Ishikawa (cell line): Measurements from ENCODE around the gene PZP.

ENCODE experiments used
- CEBPB ChIP-seq: IDR thresholded peaks from 2 replicates; pipeline ENCODE4 v1.6.1; 2012
- CREB1 ChIP-seq: IDR thresholded peaks from 2 replicates; pipeline ENCODE4 v1.6.1; 2012; ENCODE audit warnings: low read depth
- EGR1 ChIP-seq: IDR thresholded peaks from 2 replicates; pipeline ENCODE4 v1.6.1; 2012
- EP300 ChIP-seq: IDR thresholded peaks from 2 replicates; pipeline ENCODE4 v1.6.1; 2012; ENCODE audit warnings: borderline replicate concordance
- FOXM1 ChIP-seq: IDR thresholded peaks from 2 replicates; pipeline ENCODE4 v1.6.1; 2012; ENCODE audit warnings: low read depth, borderline replicate concordance
- MAX ChIP-seq: IDR thresholded peaks from 2 replicates; pipeline ENCODE4 v1.6.1; 2012
- NFIC ChIP-seq: IDR thresholded peaks from 2 replicates; pipeline ENCODE4 v1.6.1; 2012
- RAD21 ChIP-seq: IDR thresholded peaks from 2 replicates; pipeline ENCODE4 v1.6.1; 2012; ENCODE audit warnings: low read depth
- REST ChIP-seq: IDR thresholded peaks from 2 replicates; pipeline ENCODE4 v1.6.1; 2012; ENCODE audit warnings: low read depth, mild to moderate bottlenecking
- TAF1 ChIP-seq: IDR thresholded peaks from 2 replicates; pipeline ENCODE4 v1.6.1; 2012; ENCODE audit warnings: low read depth, mild to moderate bottlenecking
- TCF12 ChIP-seq: IDR thresholded peaks from 2 replicates; pipeline ENCODE4 v1.6.1; 2012; ENCODE audit warnings: low read depth
- TEAD4 ChIP-seq: IDR thresholded peaks from 2 replicates; pipeline ENCODE4 v1.6.1; 2012
- USF1 ChIP-seq: IDR thresholded peaks from 2 replicates; pipeline ENCODE4 v1.6.1; 2012
- YY1 ChIP-seq: IDR thresholded peaks from 2 replicates; pipeline ENCODE4 v1.6.1; 2012; ENCODE audit warnings: low read depth
- ZBTB7A ChIP-seq: IDR thresholded peaks from 2 replicates; pipeline ENCODE4 v1.6.1; 2012; ENCODE audit warnings: low read depth

Gene PZP

GRCh38 chr12:9243999-9244649 lies 35.9 kb upstream of the PZP start:
- TF ChIP-seq TCF12 (no peak), FOXM1 (no peak), NFIC (no peak)

GRCh38 chr12:9241301-9241700 lies 33.1 kb upstream of the PZP start:
- TF ChIP-seq EGR1: no peak
- no peak for TF ChIP-seq CREB1
- no peak for TF ChIP-seq CEBPB
- TF ChIP-seq NFIC: no peak
- no peak for TF ChIP-seq ZBTB7A
- no peak for TF ChIP-seq YY1
- TF ChIP-seq RAD21: no peak
- TF ChIP-seq EP300: no peak
- no peak for TF ChIP-seq TEAD4
- TF ChIP-seq USF1: no peak
- TF ChIP-seq TCF12: no peak
- TF ChIP-seq TAF1: no peak
- no peak for TF ChIP-seq MAX
- TF ChIP-seq REST: no peak
- TF ChIP-seq FOXM1: no peak

GRCh38 chr12:9240776-9241175 lies 32.6 kb upstream of the PZP start:
- TF ChIP-seq REST: no peak
- no peak for TF ChIP-seq EP300
- no peak for TF ChIP-seq CREB1
- TF ChIP-seq RAD21: no peak

GRCh38 chr12:9237286-9237685 lies 29.1 kb upstream of the PZP start:
- TF ChIP-seq TEAD4 (no peak), EGR1 (no peak), CEBPB (no peak)

- no peak for TF ChIP-seq MAX
- TF ChIP-seq REST: no peak
- TF ChIP-seq TAF1: no peak
- TF ChIP-seq FOXM1: no peak
- no peak for TF ChIP-seq YY1
- TF ChIP-seq TEAD4: no peak
- TF ChIP-seq NFIC: no peak
- no peak for TF ChIP-seq CREB1
- TF ChIP-seq EGR1: no peak
- no peak for TF ChIP-seq TCF12
- no peak for TF ChIP-seq ZBTB7A
- no peak for TF ChIP-seq CEBPB
- TF ChIP-seq EP300: no peak
- no peak for TF ChIP-seq RAD21
- TF ChIP-seq USF1: no peak
Measured at GRCh38 chr12:9235519-9235918, 27.3 kb upstream of the PZP start.
